Measurements from ENCODE around the gene GALNT2. TPM values are rescaled to one million over a fixed set of nuclear protein-coding genes. Genes with fewer than 3 reads are reported as not detected.

GALNT2 gene
- total RNA-seq, 2 donors from 2014 or later: 29.9 to 39.5 TPM

DNA sequence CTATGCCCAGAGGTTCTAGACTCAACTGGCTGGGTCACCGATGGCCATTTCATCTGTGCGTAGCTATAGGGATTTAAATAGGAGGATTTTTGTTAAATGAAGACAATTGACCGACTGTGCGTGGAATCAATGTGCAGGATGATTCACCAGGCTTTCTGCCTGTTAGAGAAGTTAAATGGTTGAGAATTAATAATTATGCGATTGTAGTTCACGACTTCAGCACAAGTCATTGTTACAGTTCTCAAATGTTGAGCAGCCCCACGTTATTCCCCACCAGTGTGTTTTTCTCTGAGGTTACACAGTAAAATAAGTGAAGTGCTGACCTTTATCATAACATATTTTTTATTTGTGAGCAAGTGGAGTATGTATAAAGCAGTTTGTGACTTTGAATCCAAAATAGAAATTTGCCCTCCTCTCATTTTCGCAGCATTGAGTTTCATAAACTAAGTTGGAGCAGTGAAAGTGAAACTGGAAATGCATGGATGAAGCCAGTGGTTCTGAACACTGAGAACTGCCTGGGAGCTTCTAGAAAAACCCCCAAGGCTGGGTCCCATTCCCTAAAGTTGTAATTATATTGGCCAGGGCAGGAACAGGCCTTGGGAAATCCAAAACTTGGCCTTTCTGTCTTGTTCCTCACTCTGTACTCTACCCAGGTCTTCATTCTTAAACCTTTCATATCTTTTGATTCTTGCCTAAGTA, 102.6 kb downstream of the GALNT2 start:
- no peaks in the 10 kb centered on the region for H3K27me3 ChIP-seq
- no peaks in the 10 kb centered on the region for H3K9me3 ChIP-seq
- peaks cover 0 to 22% of the 10 kb centered on the region in 2 donors for H3K4me1 ChIP-seq
- peak; percentile 30 for DNase-seq (ENCODE audit: low spot score)
- TF ChIP-seq, protein P1, sequence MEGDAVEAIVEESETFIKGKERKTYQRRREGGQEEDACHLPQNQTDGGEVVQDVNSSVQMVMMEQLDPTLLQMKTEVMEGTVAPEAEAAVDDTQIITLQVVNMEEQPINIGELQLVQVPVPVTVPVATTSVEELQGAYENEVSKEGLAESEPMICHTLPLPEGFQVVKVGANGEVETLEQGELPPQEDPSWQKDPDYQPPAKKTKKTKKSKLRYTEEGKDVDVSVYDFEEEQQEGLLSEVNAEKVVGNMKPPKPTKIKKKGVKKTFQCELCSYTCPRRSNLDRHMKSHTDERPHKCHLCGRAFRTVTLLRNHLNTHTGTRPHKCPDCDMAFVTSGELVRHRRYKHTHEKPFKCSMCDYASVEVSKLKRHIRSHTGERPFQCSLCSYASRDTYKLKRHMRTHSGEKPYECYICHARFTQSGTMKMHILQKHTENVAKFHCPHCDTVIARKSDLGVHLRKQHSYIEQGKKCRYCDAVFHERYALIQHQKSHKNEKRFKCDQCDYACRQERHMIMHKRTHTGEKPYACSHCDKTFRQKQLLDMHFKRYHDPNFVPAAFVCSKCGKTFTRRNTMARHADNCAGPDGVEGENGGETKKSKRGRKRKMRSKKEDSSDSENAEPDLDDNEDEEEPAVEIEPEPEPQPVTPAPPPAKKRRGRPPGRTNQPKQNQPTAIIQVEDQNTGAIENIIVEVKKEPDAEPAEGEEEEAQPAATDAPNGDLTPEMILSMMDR (IDR thresholded peaks at IDR 0.05): no peak
- peak overlapping the region in 1 of 2 donors; percentile 17 for H3K4me3 ChIP-seq
- H3K27ac ChIP-seq: peak overlapping the region; percentile 25 to 39
- no peaks in the 10 kb centered on the region for H3K36me3 ChIP-seq

DNA sequence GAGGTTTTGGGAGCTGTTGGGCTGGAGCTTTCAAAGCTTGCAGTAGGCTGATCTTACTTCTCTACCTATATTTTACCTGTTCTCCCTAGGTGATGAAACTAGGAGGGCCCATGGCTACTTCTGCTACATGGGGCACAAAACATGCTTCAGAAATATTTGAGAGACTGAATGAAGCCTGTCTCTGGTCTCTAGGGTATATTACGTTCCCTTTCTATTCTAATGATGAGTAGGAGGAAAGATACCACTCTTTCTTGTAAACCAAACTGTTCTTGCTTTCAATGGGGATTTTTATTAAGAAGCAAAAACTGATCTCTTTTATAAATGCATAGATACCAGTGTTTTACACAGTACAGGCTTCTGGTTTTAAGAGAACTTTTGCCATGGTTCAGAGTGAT, 103.1 kb downstream of the GALNT2 start:
- no peaks in the 10 kb centered on the region for H3K9me3 ChIP-seq
- no peaks in the 10 kb centered on the region for H3K27me3 ChIP-seq
- H3K36me3 ChIP-seq: no peaks in the 10 kb centered on the region
- TF ChIP-seq, protein P1 (IDR thresholded peaks at IDR 0.05): no peak
- peaks cover 0 to 26% of the 10 kb centered on the region in 2 donors for H3K4me1 ChIP-seq
- DNase-seq (ENCODE audit: low spot score): no peak
- H3K27ac ChIP-seq: peak overlapping the region; percentile 25 to 39
- peak overlapping the region in 1 of 2 donors; percentile 17 for H3K4me3 ChIP-seq

- no peak for DNase-seq (ENCODE audit: low spot score)
- H3K9me3 ChIP-seq: no peaks in the 10 kb centered on the region
- H3K27me3 ChIP-seq: no peaks in the 10 kb centered on the region
- H3K36me3 ChIP-seq: no peaks in the 10 kb centered on the region
- peak overlapping the region in 1 of 2 donors; percentile 39 for H3K27ac ChIP-seq
- peaks cover 0 to 24% of the 10 kb centered on the region in 2 donors for H3K4me1 ChIP-seq
- H3K4me3 ChIP-seq: no peak overlapping the region
- TF ChIP-seq, protein P1 (IDR thresholded peaks at IDR 0.05): no peak
These were observed 103.6 kb downstream of the GALNT2 start for GRCh38 chr1:230170622-230171021.

DNA sequence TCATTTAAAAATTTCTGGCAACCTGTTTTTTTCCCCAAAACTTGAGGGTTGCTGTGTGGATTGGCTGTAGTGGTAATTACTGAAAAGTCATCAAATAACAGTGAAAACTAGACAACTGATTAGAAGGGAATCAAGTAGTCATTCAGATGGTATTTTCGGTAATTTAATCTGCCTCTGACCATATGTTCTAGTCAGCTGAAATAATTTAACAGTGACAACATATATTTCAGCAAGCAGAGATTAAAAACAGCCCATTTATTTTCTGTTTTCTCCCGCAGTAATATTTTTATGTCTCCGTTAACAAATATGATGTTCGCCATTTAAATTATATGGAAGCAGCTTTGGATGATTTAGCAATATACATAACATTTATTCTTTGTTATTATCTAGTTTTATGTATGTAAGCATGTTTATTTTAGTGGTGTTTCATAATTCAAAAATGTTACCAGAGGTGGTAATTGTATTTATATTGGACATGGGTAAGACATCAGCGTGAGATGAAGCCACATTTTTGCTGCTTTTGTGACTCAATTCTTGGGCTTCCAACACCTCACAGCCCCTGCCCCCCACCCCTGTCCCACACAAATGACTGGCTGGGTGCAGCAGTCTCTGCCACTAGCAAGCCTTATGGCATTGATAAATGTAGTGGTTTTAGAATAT, 104.4 kb downstream of the GALNT2 start:
- H3K4me1 ChIP-seq: peaks cover 0 to 16% of the 10 kb centered on the region in 2 donors

DNA sequence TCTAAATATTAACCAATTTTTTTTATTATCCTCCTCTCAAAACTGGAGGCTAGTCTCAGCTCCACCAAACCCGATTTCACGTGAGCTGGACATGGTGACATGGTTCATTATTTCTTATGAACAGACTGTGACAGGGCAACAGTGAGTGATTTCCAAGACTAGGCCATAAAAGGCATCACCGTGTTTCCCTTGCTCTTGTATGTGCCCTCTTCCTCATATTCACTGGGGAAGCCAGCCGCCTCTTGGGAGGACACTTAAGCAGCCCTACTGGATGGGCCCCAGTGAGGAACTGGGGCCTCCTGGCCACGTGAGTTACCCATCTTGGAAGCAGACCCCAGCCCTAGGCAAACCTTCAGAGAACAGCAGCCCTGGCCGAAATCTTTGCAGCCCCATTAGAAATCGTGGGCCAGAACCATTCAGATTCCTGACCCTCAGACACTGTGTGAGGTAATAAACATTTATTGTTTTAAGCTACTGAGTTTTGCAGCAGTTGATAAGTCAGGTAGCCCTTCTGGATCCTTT, 105.0 kb downstream of the GALNT2 start:
- H3K9me3 ChIP-seq: no peaks in the 10 kb centered on the region
- no peaks in the 10 kb centered on the region for H3K27me3 ChIP-seq
- no peak overlapping the region for H3K4me3 ChIP-seq
- H3K4me1 ChIP-seq: peaks cover 0 to 17% of the 10 kb centered on the region in 2 donors
- TF ChIP-seq, protein P1 (IDR thresholded peaks at IDR 0.05): no peak
- H3K27ac ChIP-seq: no peak overlapping the region
- no peaks in the 10 kb centered on the region for H3K36me3 ChIP-seq
- DNase-seq (ENCODE audit: low spot score): peak; percentile 40

More for the DNA sequence above, 104.4 kb downstream of the GALNT2 start:
- Histone ChIP-seq H3K4me3 (no peak overlapping the region), H3K9me3 (no peaks in the 10 kb centered on the region), H3K36me3 (no peaks in the 10 kb centered on the region), H3K27me3 (no peaks in the 10 kb centered on the region), H3K27ac (no peak overlapping the region)
- TF ChIP-seq, protein P1 (IDR thresholded peaks at IDR 0.05): no peak
- DNase-seq (ENCODE audit: low spot score): peak; percentile 44
